Stimulated activated memory B cell treated with anti-CD40 and anti-IgM and Interleukin-4, amounts not matched to agents 10 μg/mL and 1 μg/mL and 100 μg/mL, for 72 hours (primary cell): Measurements from ENCODE around the gene ZBTB46.

Experiments
- ATAC-seq: fragments of 150-1000 bp; cut with Tn5 transposase; 2 replicates; pipeline ENCODE4 v1.10.0; 2021
- H3K27ac Mint-ChIP-seq: one replicate; pipeline ENCODE4 v1.8.0; 2022; ENCODE audit warnings: mild to moderate bottlenecking, mixed read lengths
- H3K27me3 Mint-ChIP-seq: one replicate; pipeline ENCODE4 v1.8.0; 2022; ENCODE audit warnings: mixed read lengths
- H3K36me3 Mint-ChIP-seq: one replicate; pipeline ENCODE4 v1.8.0; 2022; ENCODE audit warnings: mixed read lengths
- H3K4me1 Mint-ChIP-seq: one replicate; pipeline ENCODE4 v1.8.0; 2022; ENCODE audit warnings: mixed read lengths
- H3K4me3 Mint-ChIP-seq: one replicate; pipeline ENCODE4 v1.8.0; 2022; ENCODE audit warnings: mild to moderate bottlenecking, moderate library complexity, mixed read lengths
- H3K9me3 Mint-ChIP-seq: one replicate; pipeline ENCODE4 v1.8.0; 2022; ENCODE audit warnings: mixed read lengths

Gene ZBTB46

GRCh38 chr20:63705232-63706026 lies 125.6 kb downstream of the ZBTB46 start:
- peak overlapping the region; percentile 83 for H3K27ac Mint-ChIP-seq
- peaks cover 48% of the 10 kb centered on the region for H3K4me1 Mint-ChIP-seq
- no peaks in the 10 kb centered on the region for H3K9me3 Mint-ChIP-seq
- no peaks in the 10 kb centered on the region for H3K27me3 Mint-ChIP-seq
- ATAC-seq, result no peak
- peaks cover 22% of the 10 kb centered on the region for H3K36me3 Mint-ChIP-seq
- no peak overlapping the region for H3K4me3 Mint-ChIP-seq

GRCh38 chr20:63704749-63705117 lies 126.3 kb downstream of the ZBTB46 start:
- Mint-ChIP-seq H3K36me3 (peaks cover 19% of the 10 kb centered on the region), H3K4me1 (peaks cover 51% of the 10 kb centered on the region), H3K27ac (no peak overlapping the region), H3K4me3 (no peak overlapping the region), H3K9me3 (no peaks in the 10 kb centered on the region), H3K27me3 (no peaks in the 10 kb centered on the region)
- no peak for ATAC-seq

- peaks cover 52% of the 10 kb centered on the region for H3K4me1 Mint-ChIP-seq
- no peak overlapping the region for H3K4me3 Mint-ChIP-seq
- H3K9me3 Mint-ChIP-seq, result no peaks in the 10 kb centered on the region
- H3K27me3 Mint-ChIP-seq, result no peaks in the 10 kb centered on the region
- peaks cover 16% of the 10 kb centered on the region for H3K36me3 Mint-ChIP-seq
- H3K27ac Mint-ChIP-seq, result no peak overlapping the region
- ATAC-seq, result no peak
Measured at GRCh38 chr20:63703976-63704748, 126.9 kb downstream of the ZBTB46 start.

- no peak overlapping the region for H3K27ac Mint-ChIP-seq
- peaks cover 51% of the 10 kb centered on the region for H3K4me1 Mint-ChIP-seq
- H3K36me3 Mint-ChIP-seq, result peaks cover 9% of the 10 kb centered on the region
- ATAC-seq, result no peak
- no peaks in the 10 kb centered on the region for H3K27me3 Mint-ChIP-seq
- no peak overlapping the region for H3K4me3 Mint-ChIP-seq
- H3K9me3 Mint-ChIP-seq, result no peaks in the 10 kb centered on the region
Measured at GRCh38 chr20:63703471-63703975, 127.5 kb downstream of the ZBTB46 start.

- no peak for ATAC-seq
- no peak overlapping the region for H3K27ac Mint-ChIP-seq
- H3K36me3 Mint-ChIP-seq, result peaks cover 8% of the 10 kb centered on the region
- H3K27me3 Mint-ChIP-seq, result no peaks in the 10 kb centered on the region
- H3K4me1 Mint-ChIP-seq, result peaks cover 51% of the 10 kb centered on the region
- no peak overlapping the region for H3K4me3 Mint-ChIP-seq
- H3K9me3 Mint-ChIP-seq, result no peaks in the 10 kb centered on the region
Measured at GRCh38 chr20:63702751-63703470, 128.2 kb downstream of the ZBTB46 start.

- no peak for ATAC-seq
- Mint-ChIP-seq H3K4me3 (no peak overlapping the region), H3K4me1 (peaks cover 59% of the 10 kb centered on the region), H3K36me3 (peaks cover 8% of the 10 kb centered on the region), H3K27me3 (no peaks in the 10 kb centered on the region), H3K27ac (no peak overlapping the region), H3K9me3 (no peaks in the 10 kb centered on the region)
Measured at GRCh38 chr20:63702036-63702665, 128.9 kb downstream of the ZBTB46 start.

GRCh38 chr20:63701329-63702035 lies 129.6 kb downstream of the ZBTB46 start:
- ATAC-seq, result no peak
- Mint-ChIP-seq H3K27ac (no peak overlapping the region), H3K9me3 (no peaks in the 10 kb centered on the region)

GRCh38 chr20:63701051-63701328 lies 130.1 kb downstream of the ZBTB46 start:
- peaks cover 54% of the 10 kb centered on the region for H3K4me1 Mint-ChIP-seq
- H3K27me3 Mint-ChIP-seq, result no peaks in the 10 kb centered on the region
- no peak overlapping the region for H3K27ac Mint-ChIP-seq
- H3K36me3 Mint-ChIP-seq, result peaks cover 8% of the 10 kb centered on the region
- H3K4me3 Mint-ChIP-seq, result no peak overlapping the region
- ATAC-seq, result no peak
- H3K9me3 Mint-ChIP-seq, result no peaks in the 10 kb centered on the region

More at GRCh38 chr20:63701329-63702035, 129.6 kb downstream of the ZBTB46 start:
- Mint-ChIP-seq H3K4me1 (peaks cover 54% of the 10 kb centered on the region), H3K27me3 (no peaks in the 10 kb centered on the region), H3K4me3 (no peak overlapping the region), H3K36me3 (peaks cover 8% of the 10 kb centered on the region)

GRCh38 chr20:63700199-63701050 lies 130.6 kb downstream of the ZBTB46 start:
- H3K27me3 Mint-ChIP-seq, result no peaks in the 10 kb centered on the region
- H3K4me3 Mint-ChIP-seq, result no peak overlapping the region
- no peak overlapping the region for H3K27ac Mint-ChIP-seq
- H3K9me3 Mint-ChIP-seq, result no peaks in the 10 kb centered on the region
- H3K4me1 Mint-ChIP-seq, result peaks cover 52% of the 10 kb centered on the region
- H3K36me3 Mint-ChIP-seq, result peaks cover 8% of the 10 kb centered on the region
- ATAC-seq, result no peak

GRCh38 chr20:63699466-63700198 lies 131.4 kb downstream of the ZBTB46 start:
- ATAC-seq, result peak; percentile 2
- H3K27me3 Mint-ChIP-seq, result no peaks in the 10 kb centered on the region
- peak overlapping the region; percentile 21 for H3K4me3 Mint-ChIP-seq
- no peaks in the 10 kb centered on the region for H3K9me3 Mint-ChIP-seq
- H3K27ac Mint-ChIP-seq, result peak overlapping the region; percentile 75
- H3K4me1 Mint-ChIP-seq, result peaks cover 44% of the 10 kb centered on the region
- H3K36me3 Mint-ChIP-seq, result peaks cover under 1% of the 10 kb centered on the region

GRCh38 chr20:63698739-63699465 lies 132.2 kb downstream of the ZBTB46 start:
- H3K27me3 Mint-ChIP-seq, result no peaks in the 10 kb centered on the region
- ATAC-seq, result peak; percentile 49
- peaks cover 5% of the 10 kb centered on the region for H3K36me3 Mint-ChIP-seq
- H3K4me1 Mint-ChIP-seq, result peaks cover 43% of the 10 kb centered on the region
- no peaks in the 10 kb centered on the region for H3K9me3 Mint-ChIP-seq
- H3K27ac Mint-ChIP-seq, result peak overlapping the region; percentile 75
- H3K4me3 Mint-ChIP-seq, result peak overlapping the region; percentile 21

- H3K27ac Mint-ChIP-seq, result no peak overlapping the region
- no peaks in the 10 kb centered on the region for H3K9me3 Mint-ChIP-seq
- no peak for ATAC-seq
- H3K4me3 Mint-ChIP-seq, result no peak overlapping the region
- no peaks in the 10 kb centered on the region for H3K27me3 Mint-ChIP-seq
- H3K4me1 Mint-ChIP-seq, result peaks cover 39% of the 10 kb centered on the region
- H3K36me3 Mint-ChIP-seq, result peaks cover 10% of the 10 kb centered on the region
Measured at GRCh38 chr20:63697868-63698545, 133.1 kb downstream of the ZBTB46 start.
